WTC11 (cell line): Measurements from ENCODE around the gene RPS3.

ENCODE experiments used
- ATF3 ChIP-seq: sonication (generic); formaldehyde crosslinking; conservative IDR thresholded peaks from 2 replicates; pipeline ENCODE4 v1.8.1; 2022; ENCODE audit warnings: mild to moderate bottlenecking, missing genetic modification reagents
- CREB1 ChIP-seq: sonication (generic); formaldehyde crosslinking; IDR thresholded peaks from 2 replicates; pipeline ENCODE4 v1.8.0; 2023; ENCODE audit warnings: mild to moderate bottlenecking, missing genetic modification reagents
- CTCF ChIP-seq: fragments of 200-600 bp; IDR thresholded peaks from 2 replicates; pipeline ENCODE4 v1.8.0; 2022; ENCODE audit warnings: antibody characterized with exemption
- E2F1 ChIP-seq: sonication (generic); formaldehyde crosslinking; IDR thresholded peaks from 2 replicates; pipeline ENCODE4 v1.8.0; 2022; ENCODE audit warnings: mild to moderate bottlenecking, missing genetic modification reagents
- HMGXB4 ChIP-seq: sonication (generic); formaldehyde crosslinking; IDR thresholded peaks from 2 replicates; pipeline ENCODE4 v1.8.1; 2023; ENCODE audit warnings: mild to moderate bottlenecking, moderate library complexity, missing genetic modification reagents
- NR2C2 ChIP-seq: sonication (generic); formaldehyde crosslinking; IDR thresholded peaks from 2 replicates; pipeline ENCODE4 v1.8.0; 2022; ENCODE audit warnings: mild to moderate bottlenecking, missing genetic modification reagents
- ZNF121 ChIP-seq: sonication (generic); formaldehyde crosslinking; IDR thresholded peaks from 2 replicates; pipeline ENCODE4 v1.8.0; 2023; ENCODE audit warnings: missing genetic modification reagents
- ZNF281 ChIP-seq: sonication (generic); formaldehyde crosslinking; IDR thresholded peaks from 2 replicates; pipeline ENCODE4 v1.8.0; 2023; ENCODE audit warnings: mild to moderate bottlenecking, missing genetic modification reagents
- TF ChIP-seq, protein P1 (sequence below): fragments of 250-450 bp; sonication (Bioruptor Pico); IDR thresholded peaks from 2 replicates; pipeline ENCODE4 v2.1.2; 2022; ENCODE audit warnings: mild to moderate bottlenecking, moderate library complexity
- TF ChIP-seq, protein P2 (sequence below): sonication (generic); formaldehyde crosslinking; IDR thresholded peaks from 2 replicates; pipeline ENCODE4 v1.8.1; 2023; ENCODE audit warnings: mild to moderate bottlenecking, missing genetic modification reagents, moderate library complexity

GRCh38 chr11:75371949-75372876, 27.1 kb upstream of the RPS3 start:
- TF ChIP-seq CTCF (no peak), ZNF121 (CRISPR knock-in tag) (no peak), ZNF281 (CRISPR knock-in tag) (no peak), HMGXB4 (CRISPR knock-in tag) (no peak), ATF3 (CRISPR knock-in tag) (no peak), CREB1 (CRISPR knock-in tag) (no peak), E2F1 (no peak), NR2C2 (CRISPR knock-in tag) (no peak)
- TF ChIP-seq, protein P1, sequence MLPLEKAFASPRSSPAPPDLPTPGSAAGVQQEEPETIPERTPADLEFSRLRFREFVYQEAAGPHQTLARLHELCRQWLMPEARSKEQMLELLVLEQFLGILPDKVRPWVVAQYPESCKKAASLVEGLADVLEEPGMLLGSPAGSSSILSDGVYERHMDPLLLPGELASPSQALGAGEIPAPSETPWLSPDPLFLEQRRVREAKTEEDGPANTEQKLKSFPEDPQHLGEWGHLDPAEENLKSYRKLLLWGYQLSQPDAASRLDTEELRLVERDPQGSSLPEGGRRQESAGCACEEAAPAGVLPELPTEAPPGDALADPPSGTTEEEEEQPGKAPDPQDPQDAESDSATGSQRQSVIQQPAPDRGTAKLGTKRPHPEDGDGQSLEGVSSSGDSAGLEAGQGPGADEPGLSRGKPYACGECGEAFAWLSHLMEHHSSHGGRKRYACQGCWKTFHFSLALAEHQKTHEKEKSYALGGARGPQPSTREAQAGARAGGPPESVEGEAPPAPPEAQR = no peak
- TF ChIP-seq, protein P2, sequence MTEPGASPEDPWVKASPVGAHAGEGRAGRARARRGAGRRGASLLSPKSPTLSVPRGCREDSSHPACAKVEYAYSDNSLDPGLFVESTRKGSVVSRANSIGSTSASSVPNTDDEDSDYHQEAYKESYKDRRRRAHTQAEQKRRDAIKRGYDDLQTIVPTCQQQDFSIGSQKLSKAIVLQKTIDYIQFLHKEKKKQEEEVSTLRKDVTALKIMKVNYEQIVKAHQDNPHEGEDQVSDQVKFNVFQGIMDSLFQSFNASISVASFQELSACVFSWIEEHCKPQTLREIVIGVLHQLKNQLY (CRISPR knock-in tag) = no peak
